Measurements from ENCODE around the gene CRTC2. TPM values are rescaled to one million over a fixed set of nuclear protein-coding genes. Genes with fewer than 3 reads are reported as not detected.

The CRTC2 gene
- total and polyA plus RNA-seq, 5 donors, result 23.4 to 32.8 (median 26.9) TPM

DNA sequence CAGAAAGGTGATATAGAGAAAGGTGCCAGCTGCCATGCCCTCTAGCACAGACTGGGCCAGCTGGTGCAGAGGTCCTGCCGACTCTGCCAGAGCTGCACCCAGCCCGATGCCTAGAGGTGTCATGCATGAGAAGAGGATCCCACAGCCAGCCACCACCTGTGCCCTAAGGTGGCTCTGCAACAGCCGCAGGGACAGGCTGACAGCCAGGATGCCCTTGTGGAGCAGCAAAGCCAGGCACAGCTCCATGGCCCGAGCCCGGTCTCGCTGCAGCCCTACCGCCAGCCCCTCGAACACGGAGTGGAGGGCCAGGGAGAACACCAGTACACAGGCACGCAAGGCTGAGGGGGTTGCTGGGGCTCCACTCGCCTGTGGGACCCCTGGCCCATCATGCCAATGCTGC lies 1.8 kb upstream of the CRTC2 start:
- Histone ChIP-seq H3K4me1 (ENCODE audit: control insufficient read depth, insufficient read depth, low read length) (peaks cover 18% of the 10 kb centered on the region), H3K4me3 (ENCODE audit: low read length) (no peak overlapping the region), H3K9me3 (ENCODE audit: control insufficient read depth, low read length) (no peaks in the 10 kb centered on the region), H3K27ac (ENCODE audit: low read length) (peak overlapping the region; percentile 82), H3K27me3 (ENCODE audit: control insufficient read depth, insufficient read depth) (no peaks in the 10 kb centered on the region)
- 90% methylated on average over 11 of the region's 11 CpGs for WGBS
- ATAC-seq (no peak), DNase-seq (peak in 2 of 3 donors; percentile 55 to 64)
- intact Hi-C loops (cut with DNase I), result no loop called here

DNA sequence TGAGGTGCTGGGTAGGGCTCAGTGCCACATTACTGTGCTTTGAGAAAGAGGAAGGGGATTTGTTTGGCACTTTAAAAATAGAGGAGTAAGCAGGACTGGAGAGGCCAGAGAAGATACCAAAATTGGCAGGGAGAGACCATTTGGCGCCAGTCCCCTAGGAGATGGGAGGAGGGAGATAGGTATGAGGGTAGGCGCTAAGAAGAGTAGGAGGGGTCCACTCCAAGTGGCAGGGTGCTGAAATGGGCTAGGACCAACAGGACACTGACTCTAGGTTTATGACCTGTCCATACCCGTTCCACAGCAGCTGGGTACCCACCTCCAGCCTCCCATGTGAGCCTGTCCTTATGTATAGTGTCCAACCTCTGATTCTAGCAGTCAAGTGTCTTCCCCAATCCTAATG lies 1.0 kb upstream of the CRTC2 start:
- WGBS, result 37% methylated on average over 3 of the region's 3 CpGs
- H3K4me3 ChIP-seq (ENCODE audit: low read length), result no peak overlapping the region
- intact Hi-C loops (cut with DNase I), result no loop called here

DNA sequence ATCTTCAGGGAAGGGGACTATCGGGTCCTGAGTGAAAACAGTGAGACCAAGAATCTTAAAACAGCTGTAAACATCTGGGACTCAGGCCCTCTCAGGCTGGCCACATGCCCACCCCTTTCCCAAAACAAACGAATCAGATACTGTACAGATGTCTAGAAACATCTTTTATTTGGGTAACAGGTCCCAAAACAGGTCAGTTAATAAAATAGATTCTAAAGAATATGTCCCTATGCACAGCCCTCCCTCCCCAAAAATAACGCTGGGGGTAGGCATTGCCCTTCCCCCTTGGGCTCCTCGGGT lies 499 bp upstream of the CRTC2 start:
- Histone ChIP-seq H3K9me3 (ENCODE audit: control insufficient read depth, low read length) (no peaks in the 10 kb centered on the region), H3K27me3 (ENCODE audit: control insufficient read depth, insufficient read depth) (no peaks in the 10 kb centered on the region), H3K4me1 (ENCODE audit: control insufficient read depth, insufficient read depth, low read length) (peaks cover 18% of the 10 kb centered on the region), H3K4me3 (ENCODE audit: low read length) (no peak overlapping the region), H3K27ac (ENCODE audit: low read length) (peak overlapping the region; percentile 82)
- DNase-seq (peak in 1 of 3 donors; percentile 77), ATAC-seq (no peak)
- intact Hi-C loops (cut with DNase I), result no loop called here
- 8% methylated on average over 4 of the region's 4 CpGs for WGBS

More for the DNA sequence above, 1.0 kb upstream of the CRTC2 start:
- Histone ChIP-seq H3K9me3 (ENCODE audit: control insufficient read depth, low read length) (no peaks in the 10 kb centered on the region), H3K27me3 (ENCODE audit: control insufficient read depth, insufficient read depth) (no peaks in the 10 kb centered on the region), H3K27ac (ENCODE audit: low read length) (peak overlapping the region; percentile 82), H3K4me1 (ENCODE audit: control insufficient read depth, insufficient read depth, low read length) (peaks cover 18% of the 10 kb centered on the region)
- DNase-seq, result peak in 1 of 3 donors; percentile 61
- ATAC-seq, result no peak

DNA sequence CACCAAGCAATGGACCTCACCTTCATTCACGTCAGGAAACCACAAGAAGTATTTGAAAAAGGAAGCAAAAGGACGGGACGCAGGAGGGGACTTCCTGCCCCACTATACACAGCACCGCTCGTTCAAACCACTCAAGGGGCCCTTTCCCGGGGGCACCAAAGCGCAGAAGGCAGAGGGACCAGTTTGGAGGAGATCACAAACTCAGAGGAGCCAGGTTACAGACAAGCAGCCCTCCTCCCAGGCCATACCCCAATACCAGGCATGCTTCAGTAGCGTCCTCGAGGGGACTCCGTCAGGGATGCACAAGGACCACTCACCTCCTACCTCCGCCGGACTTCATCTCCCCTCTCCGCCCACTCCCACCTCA lies 685 bp downstream of the CRTC2 start:
- Histone ChIP-seq H3K9me3 (ENCODE audit: control insufficient read depth, low read length) (no peaks in the 10 kb centered on the region), H3K4me3 (ENCODE audit: low read length) (peak overlapping the region; percentile 78), H3K4me1 (ENCODE audit: control insufficient read depth, insufficient read depth, low read length) (peaks cover 18% of the 10 kb centered on the region), H3K27me3 (ENCODE audit: control insufficient read depth, insufficient read depth) (no peaks in the 10 kb centered on the region), H3K27ac (ENCODE audit: low read length) (peak overlapping the region; percentile 92)
- DNase-seq (no peak), ATAC-seq (peak; percentile 0 to 7)
- WGBS, result 1% methylated on average over 13 of the region's 13 CpGs
- intact Hi-C loops (cut with DNase I), result no loop called here

DNA sequence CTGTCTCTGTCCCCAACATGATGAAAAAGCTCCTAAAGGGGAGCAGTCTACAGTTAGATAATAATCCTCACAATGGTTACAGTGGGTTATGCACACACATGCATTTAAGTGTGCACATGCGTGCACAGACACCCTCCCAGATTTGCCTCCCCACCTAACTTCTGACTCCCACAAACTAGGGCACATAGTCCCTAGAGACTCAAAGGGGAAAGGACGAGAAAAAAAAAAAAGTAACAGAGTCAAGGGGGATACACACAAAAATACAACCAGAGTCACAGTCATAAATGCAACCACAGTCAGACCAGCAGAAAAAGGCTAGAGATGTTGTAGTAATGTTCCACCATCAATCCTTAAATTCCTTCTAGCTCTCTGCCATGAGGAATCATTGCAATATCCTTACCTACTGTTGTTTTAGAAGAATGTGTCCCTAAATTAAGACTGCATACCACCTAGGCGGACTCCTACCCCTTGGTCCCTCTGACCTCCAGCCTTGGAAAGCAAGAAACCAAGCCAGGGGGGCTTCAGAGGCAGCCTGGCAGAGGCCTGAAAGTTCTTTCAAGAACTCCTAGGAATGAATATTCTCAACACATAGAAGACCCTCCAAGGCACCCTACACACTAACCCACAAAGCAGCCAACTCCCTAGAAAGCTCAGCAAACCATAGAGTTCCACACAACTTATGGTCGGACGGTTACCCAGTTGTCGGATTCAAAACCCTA lies 1.3 kb downstream of the CRTC2 start:
- no peak overlapping the region for H3K27ac ChIP-seq (ENCODE audit: low read length)
- DNase-seq, result peak in 1 of 3 donors; percentile 6
- peaks cover 15% of the 10 kb centered on the region for H3K4me1 ChIP-seq (ENCODE audit: control insufficient read depth, insufficient read depth, low read length)

DNA sequence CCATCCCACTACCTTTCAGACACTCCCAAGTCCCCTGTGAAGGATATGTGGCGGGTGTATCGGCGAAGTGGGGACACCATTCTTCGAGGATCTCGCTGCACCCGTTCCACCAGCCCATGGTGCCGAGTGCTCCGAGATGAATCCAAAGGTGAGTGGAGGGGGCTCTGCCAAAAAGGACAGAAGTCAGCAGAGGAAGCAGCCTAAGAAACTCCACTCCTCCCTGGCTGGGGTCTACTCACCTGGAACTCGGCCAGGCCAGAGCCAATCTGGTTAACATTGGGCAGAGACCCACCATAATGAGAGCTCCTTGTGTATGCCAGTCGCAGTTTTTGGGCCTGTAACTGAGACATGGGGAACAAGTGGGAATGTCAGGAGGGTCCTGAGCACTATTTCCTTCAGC lies 3.6 kb downstream of the CRTC2 start:
- H3K4me3 ChIP-seq (ENCODE audit: low read length), result no peak overlapping the region
- H3K9me3 ChIP-seq (ENCODE audit: control insufficient read depth, low read length), result no peaks in the 10 kb centered on the region
- no peaks in the 10 kb centered on the region for H3K27me3 ChIP-seq (ENCODE audit: control insufficient read depth, insufficient read depth)
- DNase-seq (peak in 1 of 3 donors; percentile 9), ATAC-seq (no peak)
- peaks cover 11% of the 10 kb centered on the region for H3K4me1 ChIP-seq (ENCODE audit: control insufficient read depth, insufficient read depth, low read length)
- WGBS, result 94% methylated on average over 10 of the region's 10 CpGs
- intact Hi-C loops (cut with DNase I), result no loop called here
- H3K27ac ChIP-seq (ENCODE audit: low read length), result no peak overlapping the region

More for the DNA sequence above, 1.3 kb downstream of the CRTC2 start:
- WGBS, result 30% methylated on average over 6 of the region's 6 CpGs
- H3K27me3 ChIP-seq (ENCODE audit: control insufficient read depth, insufficient read depth), result no peaks in the 10 kb centered on the region
- no peaks in the 10 kb centered on the region for H3K9me3 ChIP-seq (ENCODE audit: control insufficient read depth, low read length)
- peak overlapping the region; percentile 78 for H3K4me3 ChIP-seq (ENCODE audit: low read length)
- ATAC-seq, result no peak
- intact Hi-C loops (cut with DNase I), result no loop called here

DNA sequence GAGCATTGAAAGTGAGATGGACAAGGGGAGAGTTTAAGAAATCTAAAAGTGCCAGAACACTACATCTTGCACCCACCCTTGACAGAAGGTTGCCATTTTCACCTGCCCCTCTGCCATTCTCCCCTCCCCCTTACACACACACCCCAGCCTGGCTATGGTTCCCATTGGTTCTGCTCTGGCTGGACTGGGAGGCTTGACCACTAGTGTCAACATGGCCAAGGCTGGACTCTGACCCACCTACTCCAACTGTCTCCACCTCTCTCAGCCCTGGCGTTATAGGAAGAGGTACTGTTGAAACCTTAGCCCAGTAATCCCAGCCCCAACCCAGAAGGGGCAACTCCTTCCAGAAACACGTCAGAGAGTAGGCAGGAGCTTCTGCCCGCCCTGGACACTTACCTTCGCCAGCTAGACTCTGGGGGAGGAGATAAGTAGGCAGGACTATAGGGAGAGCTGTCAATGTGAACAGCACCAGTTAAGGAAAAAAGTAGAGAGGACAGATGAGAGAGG lies 4.5 kb downstream of the CRTC2 start:
- ATAC-seq (no peak), DNase-seq (no peak)
- no peaks in the 10 kb centered on the region for H3K9me3 ChIP-seq (ENCODE audit: control insufficient read depth, low read length)
- H3K27ac ChIP-seq (ENCODE audit: low read length), result no peak overlapping the region
- H3K4me1 ChIP-seq (ENCODE audit: control insufficient read depth, insufficient read depth, low read length), result peaks cover 6% of the 10 kb centered on the region
- H3K4me3 ChIP-seq (ENCODE audit: low read length), result no peak overlapping the region
- intact Hi-C loops (cut with DNase I), result no loop called here
- no peaks in the 10 kb centered on the region for H3K27me3 ChIP-seq (ENCODE audit: control insufficient read depth, insufficient read depth)
- WGBS, result 73% methylated on average over 4 of the region's 4 CpGs

DNA sequence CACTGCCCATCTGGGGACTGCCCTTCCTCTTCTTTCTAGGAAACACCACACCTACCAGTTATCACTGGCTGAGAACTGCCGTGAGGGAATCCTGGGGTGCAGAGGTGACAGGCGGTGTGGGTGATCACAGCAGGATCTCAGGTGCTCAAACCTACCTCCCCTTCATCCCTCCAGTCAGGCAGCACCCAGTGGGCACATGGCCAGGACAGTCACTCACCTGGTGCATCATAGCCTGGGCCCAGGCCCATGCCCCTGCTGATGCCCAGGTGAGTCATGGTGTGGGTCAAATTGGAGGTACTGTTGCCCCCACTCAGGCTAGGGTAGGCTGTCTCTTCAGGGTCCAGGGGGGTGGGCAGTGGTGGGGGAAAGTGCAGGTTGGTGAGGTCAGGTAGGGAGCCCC lies 6.6 kb downstream of the CRTC2 start:
- intact Hi-C loops (cut with DNase I), result no loop called here
- ATAC-seq, result no peak
- DNase-seq, result peak in 1 of 3 donors; percentile 32
- Histone ChIP-seq H3K4me3 (ENCODE audit: low read length) (no peak overlapping the region), H3K27ac (ENCODE audit: low read length) (no peak overlapping the region), H3K4me1 (ENCODE audit: control insufficient read depth, insufficient read depth, low read length) (peaks cover 6% of the 10 kb centered on the region), H3K27me3 (ENCODE audit: control insufficient read depth, insufficient read depth) (no peaks in the 10 kb centered on the region), H3K9me3 (ENCODE audit: control insufficient read depth, low read length) (no peaks in the 10 kb centered on the region)
- WGBS, result 94% methylated on average over 2 of the region's 2 CpGs

DNA sequence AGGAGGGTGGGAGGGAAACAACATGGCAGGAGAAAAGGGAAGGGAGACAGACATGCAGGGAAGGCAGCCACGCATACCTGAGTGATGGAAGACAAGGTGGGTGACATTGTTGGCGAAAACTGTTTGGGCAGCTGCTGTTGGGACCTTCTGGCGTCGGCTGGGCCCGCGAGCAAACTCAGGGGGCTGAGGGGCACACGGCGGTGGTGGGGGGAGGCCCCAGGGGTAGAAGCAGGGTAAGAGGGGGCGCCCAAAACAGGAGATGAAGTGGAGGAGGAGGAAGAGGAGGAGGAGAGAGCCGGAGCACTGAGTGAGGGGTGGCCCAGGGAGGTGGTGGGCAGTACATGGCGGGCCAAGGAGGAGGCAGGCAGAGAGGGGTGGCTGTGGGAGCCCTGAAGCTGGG lies 7.2 kb downstream of the CRTC2 start:
- 91% methylated on average over 11 of the region's 11 CpGs for WGBS
- DNase-seq (peak in 1 of 3 donors; percentile 45), ATAC-seq (no peak)
- Histone ChIP-seq H3K4me3 (ENCODE audit: low read length) (no peak overlapping the region), H3K4me1 (ENCODE audit: control insufficient read depth, insufficient read depth, low read length) (peaks cover 5% of the 10 kb centered on the region), H3K9me3 (ENCODE audit: control insufficient read depth, low read length) (no peaks in the 10 kb centered on the region), H3K27me3 (ENCODE audit: control insufficient read depth, insufficient read depth) (no peaks in the 10 kb centered on the region), H3K27ac (ENCODE audit: low read length) (no peak overlapping the region)
- intact Hi-C loops (cut with DNase I), result no loop called here

DNA sequence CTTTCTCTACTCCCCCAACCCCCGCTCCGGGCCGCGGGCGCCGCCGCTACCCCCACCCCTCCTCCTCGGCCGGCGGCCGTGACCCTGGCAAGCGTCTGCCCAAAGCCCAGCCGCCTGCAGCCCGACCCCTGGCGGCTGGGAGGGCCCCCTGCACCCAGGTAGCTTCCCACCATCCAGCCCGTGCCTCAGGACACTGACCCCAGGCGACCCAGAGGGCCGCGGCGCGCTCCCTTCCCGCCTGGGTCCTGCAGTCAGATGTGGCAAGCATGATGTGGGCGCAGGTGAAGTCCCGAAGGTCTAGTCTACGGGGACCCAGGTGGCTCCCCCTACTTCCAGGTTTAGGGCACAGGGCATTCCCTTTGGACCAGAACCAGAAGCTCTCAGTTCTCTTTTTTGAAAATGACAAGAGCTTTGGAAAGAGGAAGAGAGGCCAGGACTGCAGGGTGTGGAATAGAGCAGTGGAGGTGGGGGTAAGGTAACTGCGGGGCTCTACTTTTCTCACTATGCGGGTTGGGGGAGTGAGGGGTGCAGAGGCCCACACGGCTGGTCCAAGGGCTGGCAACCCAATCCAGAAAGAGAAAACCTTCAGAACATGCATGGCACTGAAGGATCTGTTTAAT lies 11.7 kb downstream of the CRTC2 start, which contains the start of gene DENND4B:
DENND4B (minus strand) TSS at position 97 of the 620 bp plus-strand sequence. CDS start 2,344 bp downstream, outside the sequence.
- H3K9me3 ChIP-seq (ENCODE audit: control insufficient read depth, low read length), result no peaks in the 10 kb centered on the region
- H3K27me3 ChIP-seq (ENCODE audit: control insufficient read depth, insufficient read depth), result no peaks in the 10 kb centered on the region
- peaks cover 2% of the 10 kb centered on the region for H3K4me1 ChIP-seq (ENCODE audit: control insufficient read depth, insufficient read depth, low read length)
- intact Hi-C loops (cut with DNase I), result no loop called here
- ATAC-seq (peak; percentile 78 to 84), DNase-seq (peak; percentile 84 to 94 (median 93))
- peak within 1 kb of the TSS; percentile 97 for H3K27ac ChIP-seq (ENCODE audit: low read length)
- 9% methylated on average over 28 of the region's 28 CpGs for WGBS
- H3K4me3 ChIP-seq (ENCODE audit: low read length), result peak within 1 kb of the TSS; percentile 94

DNA sequence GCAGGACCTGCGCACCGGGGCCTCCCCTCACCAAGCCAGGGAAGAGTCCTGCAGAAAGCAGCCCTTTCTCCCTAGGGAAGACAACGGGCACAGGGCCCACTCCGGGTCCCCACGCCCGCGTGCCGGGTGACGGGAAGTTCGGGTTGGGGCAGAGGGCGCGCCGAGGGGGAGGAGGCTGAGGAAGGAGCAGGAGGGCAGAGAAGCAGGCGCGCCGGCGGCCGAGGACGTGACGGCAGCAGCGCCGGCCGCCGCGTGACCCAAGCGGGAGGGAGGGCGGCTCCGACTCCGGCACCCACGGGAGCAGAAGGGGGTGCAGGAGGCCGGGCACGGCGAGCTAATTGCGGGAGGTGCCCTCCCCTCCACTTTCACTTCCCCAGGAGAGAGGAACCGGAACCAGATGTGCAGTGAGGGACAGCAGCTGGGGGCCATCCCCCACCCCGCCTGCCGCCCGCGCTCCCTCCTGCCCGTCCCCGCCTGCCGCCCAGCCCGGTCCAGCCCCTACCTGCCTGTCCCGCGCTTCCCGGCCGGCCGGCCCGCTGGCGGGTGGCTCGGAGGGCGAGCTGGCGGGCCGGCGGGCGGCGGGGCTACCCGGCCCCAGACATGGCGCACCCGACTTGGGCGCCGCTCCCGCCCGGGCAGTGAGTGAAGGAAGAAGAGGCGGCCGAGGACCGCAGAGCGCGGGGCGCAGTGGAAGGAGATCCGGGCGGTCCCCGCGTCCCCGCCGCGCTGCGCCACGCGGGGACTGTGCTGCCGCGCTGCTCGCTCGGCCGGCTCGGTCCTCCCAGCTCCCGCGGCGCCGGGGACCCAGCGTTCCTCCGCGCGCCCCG lies 12.4 kb downstream of the CRTC2 start:
- Histone ChIP-seq H3K9me3 (ENCODE audit: control insufficient read depth, low read length) (no peaks in the 10 kb centered on the region), H3K4me1 (ENCODE audit: control insufficient read depth, insufficient read depth, low read length) (peaks cover 2% of the 10 kb centered on the region), H3K4me3 (ENCODE audit: low read length) (peak overlapping the region; percentile 94), H3K27me3 (ENCODE audit: control insufficient read depth, insufficient read depth) (no peaks in the 10 kb centered on the region), H3K27ac (ENCODE audit: low read length) (peak overlapping the region; percentile 97)
- intact Hi-C loops (cut with DNase I), result no loop called here
- peak; percentile 92 to 95 (median 95) for DNase-seq
- ATAC-seq, result peak; percentile 87 to 88
- WGBS, result under 1% methylated on average over 94 of the region's 95 CpGs
